Osteoblast (primary cell): Measurements from ENCODE around the gene PDE6A. TPM values are rescaled to one million over a fixed set of nuclear protein-coding genes. Genes with fewer than 3 reads are reported as not detected.

ENCODE experiments used
- DNase-seq: peaks from one replicate; pipeline ENCODE4 v3.0.0; 2011; ENCODE audit warnings: low spot score, mixed read lengths; ENCODE audit not compliant: insufficient read length; ENCODE audit errors: missing footprints
- H2AFZ ChIP-seq: 2 replicates; pipeline ENCODE4 v1.6.0; 2011; ENCODE audit warnings: mild to moderate bottlenecking, low read length
- H3K27ac ChIP-seq: 2 replicates; pipeline ENCODE4 v1.5.1; 2011; ENCODE audit warnings: mild to moderate bottlenecking, low read depth, low read length, moderate library complexity
- H3K27me3 ChIP-seq: 2 replicates; pipeline ENCODE4 v1.6.0; 2012; ENCODE audit warnings: mild to moderate bottlenecking, control low read depth, inconsistent platforms, low read length, moderate library complexity; ENCODE audit not compliant: insufficient read depth
- H3K36me3 ChIP-seq: 2 replicates; pipeline ENCODE4 v1.5.1; 2011; ENCODE audit warnings: mild to moderate bottlenecking, low read length, control low read depth, moderate library complexity; ENCODE audit not compliant: insufficient read depth
- H3K4me1 ChIP-seq: 2 replicates; pipeline ENCODE4 v1.5.1; 2011; ENCODE audit warnings: mild to moderate bottlenecking, low read length, control low read depth, moderate library complexity; ENCODE audit not compliant: insufficient read depth
- H3K4me2 ChIP-seq: 2 replicates; pipeline ENCODE4 v1.6.0; 2011; ENCODE audit warnings: mild to moderate bottlenecking, low read length; ENCODE audit not compliant: insufficient read depth
- H3K4me3 ChIP-seq: fragments of 200-600 bp; sonication (generic); 3 replicates; pipeline ENCODE4 v1.5.1; 2012; ENCODE audit warnings: mild to moderate bottlenecking, low read length, inconsistent platforms; ENCODE audit not compliant: insufficient read depth
- H3K79me2 ChIP-seq: 2 replicates; pipeline ENCODE4 v1.6.0; 2012; ENCODE audit warnings: mild to moderate bottlenecking, low read length, control low read depth, inconsistent platforms; ENCODE audit not compliant: insufficient read depth
- H3K9me3 ChIP-seq: 2 replicates; pipeline ENCODE4 v1.5.1; 2011; ENCODE audit warnings: low read depth, low read length, control low read depth
- H4K20me1 ChIP-seq: 2 replicates; pipeline ENCODE4 v1.6.0; 2012; ENCODE audit warnings: mild to moderate bottlenecking, low read length, control low read depth; ENCODE audit not compliant: insufficient read depth
- total RNA-seq: library from RNA; depleted of rRNA; stranded (reverse); fragments of >200 nt; gene quantifications from 2 replicates; pipeline ENCODE4 v1.2.3, GENCODE V29; 2012
- TF ChIP-seq, protein P1 (sequence below): IDR thresholded peaks from 2 replicates; pipeline ENCODE4 v1.5.1; 2011; ENCODE audit warnings: mild to moderate bottlenecking, low read depth, low read length, moderate library complexity; ENCODE audit errors: extremely low read depth

PDE6A gene
- total RNA-seq, 1 donor, result under 0.01 TPM

DNA sequence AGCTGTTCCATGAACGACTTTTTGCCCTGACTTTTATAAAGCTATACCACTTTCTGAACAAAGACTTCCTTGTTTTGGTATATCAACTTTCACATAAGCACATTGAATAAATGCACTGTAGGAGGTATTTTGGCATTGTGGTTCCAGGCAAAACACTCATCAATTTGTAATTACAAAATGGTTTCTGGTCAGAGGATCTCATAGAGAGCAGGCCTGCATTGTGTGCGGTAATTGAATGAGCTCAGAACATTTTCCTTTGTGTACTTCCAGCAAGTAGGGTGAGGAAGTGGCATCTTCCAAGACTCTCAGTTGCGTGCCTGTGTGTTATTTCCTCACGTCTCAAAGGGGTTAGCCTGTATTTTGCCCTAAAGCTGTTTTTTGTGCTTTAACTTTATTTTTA is 89.2 kb downstream of the PDE6A start:
- no peaks in the 10 kb centered on the region for H3K79me2 ChIP-seq
- H3K27ac ChIP-seq, result no peak overlapping the region
- H3K9me3 ChIP-seq, result no peaks in the 10 kb centered on the region
- H4K20me1 ChIP-seq, result no peaks in the 10 kb centered on the region
- H3K36me3 ChIP-seq, result no peaks in the 10 kb centered on the region
- no peaks in the 10 kb centered on the region for H3K4me1 ChIP-seq
- no peak overlapping the region for H3K4me3 ChIP-seq
- H2AFZ ChIP-seq, result peak overlapping the region; percentile 29
- H3K4me2 ChIP-seq, result no peak overlapping the region
- H3K27me3 ChIP-seq, result no peaks in the 10 kb centered on the region
- no peak for DNase-seq
- TF ChIP-seq, protein P1, sequence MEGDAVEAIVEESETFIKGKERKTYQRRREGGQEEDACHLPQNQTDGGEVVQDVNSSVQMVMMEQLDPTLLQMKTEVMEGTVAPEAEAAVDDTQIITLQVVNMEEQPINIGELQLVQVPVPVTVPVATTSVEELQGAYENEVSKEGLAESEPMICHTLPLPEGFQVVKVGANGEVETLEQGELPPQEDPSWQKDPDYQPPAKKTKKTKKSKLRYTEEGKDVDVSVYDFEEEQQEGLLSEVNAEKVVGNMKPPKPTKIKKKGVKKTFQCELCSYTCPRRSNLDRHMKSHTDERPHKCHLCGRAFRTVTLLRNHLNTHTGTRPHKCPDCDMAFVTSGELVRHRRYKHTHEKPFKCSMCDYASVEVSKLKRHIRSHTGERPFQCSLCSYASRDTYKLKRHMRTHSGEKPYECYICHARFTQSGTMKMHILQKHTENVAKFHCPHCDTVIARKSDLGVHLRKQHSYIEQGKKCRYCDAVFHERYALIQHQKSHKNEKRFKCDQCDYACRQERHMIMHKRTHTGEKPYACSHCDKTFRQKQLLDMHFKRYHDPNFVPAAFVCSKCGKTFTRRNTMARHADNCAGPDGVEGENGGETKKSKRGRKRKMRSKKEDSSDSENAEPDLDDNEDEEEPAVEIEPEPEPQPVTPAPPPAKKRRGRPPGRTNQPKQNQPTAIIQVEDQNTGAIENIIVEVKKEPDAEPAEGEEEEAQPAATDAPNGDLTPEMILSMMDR, result no peak

DNA sequence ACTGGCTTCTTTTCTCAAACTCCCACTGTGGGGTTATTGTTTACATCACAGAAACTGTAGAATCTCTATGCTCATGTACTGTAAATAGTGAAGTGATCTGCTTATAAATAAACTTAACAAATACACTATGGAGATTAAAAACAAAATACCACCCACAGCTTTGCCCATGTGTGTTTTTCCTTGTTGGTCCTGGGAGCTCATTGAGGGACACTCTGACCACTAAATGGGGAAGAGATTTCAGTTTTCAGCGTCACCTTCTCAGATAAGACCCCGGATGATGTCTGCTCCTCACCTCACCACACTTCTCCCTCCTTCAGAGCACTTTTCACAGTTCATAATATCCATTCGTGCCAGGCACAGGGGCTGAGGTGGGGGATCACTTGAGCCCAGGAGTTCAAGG is 89.7 kb downstream of the PDE6A start:
- Histone ChIP-seq H3K36me3 (no peaks in the 10 kb centered on the region), H3K4me2 (no peak overlapping the region), H3K4me1 (no peaks in the 10 kb centered on the region), H3K27ac (no peak overlapping the region), H4K20me1 (no peaks in the 10 kb centered on the region), H3K27me3 (no peaks in the 10 kb centered on the region), H3K79me2 (no peaks in the 10 kb centered on the region), H3K4me3 (no peak overlapping the region), H2AFZ (no peak overlapping the region), H3K9me3 (no peaks in the 10 kb centered on the region)
- no peak for DNase-seq
- TF ChIP-seq, protein P1, result no peak

DNA sequence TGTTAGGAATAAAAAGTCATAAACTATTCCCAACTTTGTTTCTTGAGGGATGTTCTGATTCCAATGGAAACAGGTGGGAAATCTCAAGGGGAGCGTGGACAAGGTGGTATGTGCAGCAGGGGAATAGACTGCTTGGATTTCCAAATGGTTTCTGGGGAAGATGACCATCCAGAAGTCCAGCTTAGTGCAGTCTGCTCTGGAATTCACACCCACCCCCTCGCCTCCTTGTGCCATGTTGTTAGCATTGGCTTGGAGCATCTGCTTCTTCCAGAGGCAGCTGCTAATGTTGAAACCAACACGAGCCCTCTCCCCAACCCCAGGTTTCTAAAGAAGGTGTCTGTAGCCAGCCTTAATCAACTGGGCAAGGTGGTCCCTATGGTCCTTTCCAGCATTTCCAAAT is 90.9 kb downstream of the PDE6A start:
- TF ChIP-seq, protein P1, result no peak
- DNase-seq, result no peak
- no peak overlapping the region for H3K27ac ChIP-seq
- H2AFZ ChIP-seq, result no peak overlapping the region
- no peak overlapping the region for H3K4me3 ChIP-seq
- no peak overlapping the region for H3K4me2 ChIP-seq
- no peaks in the 10 kb centered on the region for H4K20me1 ChIP-seq
- H3K27me3 ChIP-seq, result no peaks in the 10 kb centered on the region
- no peaks in the 10 kb centered on the region for H3K9me3 ChIP-seq
- no peaks in the 10 kb centered on the region for H3K36me3 ChIP-seq
- no peaks in the 10 kb centered on the region for H3K79me2 ChIP-seq
- H3K4me1 ChIP-seq, result no peaks in the 10 kb centered on the region

DNA sequence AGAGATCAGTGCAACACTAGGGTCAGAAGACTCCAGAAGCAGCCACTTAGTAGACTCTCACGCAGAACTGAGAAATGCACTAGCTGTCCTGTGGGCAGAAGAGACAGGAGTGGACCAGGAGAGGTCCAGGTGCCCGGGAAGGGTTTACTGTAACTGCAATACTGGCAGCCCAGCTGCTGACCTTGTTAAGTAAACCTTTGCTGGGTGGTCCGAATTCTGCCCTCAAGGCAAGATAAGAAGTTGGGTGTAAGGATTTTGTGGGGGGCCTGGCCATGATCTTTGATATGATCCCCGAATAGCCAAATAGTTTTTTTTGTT is 91.3 kb downstream of the PDE6A start:
- TF ChIP-seq, protein P1, result no peak
- Histone ChIP-seq H3K27me3 (no peaks in the 10 kb centered on the region), H3K36me3 (no peaks in the 10 kb centered on the region), H3K4me1 (no peaks in the 10 kb centered on the region), H3K79me2 (no peaks in the 10 kb centered on the region), H4K20me1 (no peaks in the 10 kb centered on the region), H3K27ac (no peak overlapping the region), H2AFZ (peak overlapping the region; percentile 39), H3K4me2 (peak overlapping the region; percentile 1), H3K9me3 (no peaks in the 10 kb centered on the region), H3K4me3 (no peak overlapping the region)
- no peak for DNase-seq
